Body of pancreas (tissue), 4 donors: Measurements from ENCODE around the gene GRIK1. TPM values are rescaled to one million over a fixed set of nuclear protein-coding genes. Genes with fewer than 3 reads are reported as not detected.

Experiments used
- ATAC-seq: fragments of 150-250 bp; one replicate; pipeline ENCODE4 v1.9.1; 2016
- DNase-seq, 4 donors: peaks; one replicate each; pipeline ENCODE4 v3.0.0-alpha.2; 2019
- H3K27ac ChIP-seq, 4 donors: fragments of 200-600 bp; sonication (generic); 1 replicate in 3 of 4; 2 replicates in 1 of 4; pipeline versions ENCODE4 v1.5.1 to v1.6.1; 2016 to 2019; ENCODE audit warnings: mild to moderate bottlenecking in 1 of 4, mixed read lengths in 1 of 4, moderate library complexity in 1 of 4
- H3K27me3 ChIP-seq, 2 donors: fragments of 200-600 bp; sonication (generic); one replicate each; pipeline ENCODE4 v1.6.0; 2016; ENCODE audit warnings: mild to moderate bottlenecking in 1 of 2
- H3K36me3 ChIP-seq, 2 donors: fragments of 200-600 bp; sonication (generic); replicated peaks in 1 of 2; 2 replicates each; pipeline ENCODE4 v1.5.1; 2016; ENCODE audit warnings: low read depth in 2 of 2; ENCODE audit not compliant: insufficient read depth in 1 of 2
- H3K4me1 ChIP-seq: fragments of 200-600 bp; sonication (generic); one replicate; pipeline ENCODE4 v1.6.0; 2016
- H3K4me3 ChIP-seq, 2 donors: fragments of 200-600 bp; sonication (generic); 1 replicate in 1 of 2; 2 replicates in 1 of 2; pipeline ENCODE4 v1.5.1; 2016 to 2019
- H3K9me3 ChIP-seq, 3 donors: fragments of 200-600 bp; sonication (generic); 1 replicate in 2 of 3; 2 replicates in 1 of 3; pipeline ENCODE4 v1.5.1; 2016
- POLR2A ChIP-seq, 3 donors: fragments of 450-650 bp; IDR thresholded peaks; one replicate each; pipeline ENCODE4 v1.6.1; 2016; ENCODE audit warnings: antibody characterized with exemption in 3 of 3, mild to moderate bottlenecking in 2 of 3
- WGBS, 2 donors: methylation state at CpG; one replicate each; pipeline ENCODE4 v1.1.5; 2017; 5-methylcytosine and 5-hydroxymethylcytosine counted together
- intact Hi-C: fragments of 100-400 bp; cut with DNase I; formaldehyde crosslinking; loops from one replicate; pipeline ENCODE4 v1.15.1; 2023
- total RNA-seq, 2 donors: library from RNA; depleted of rRNA; stranded (reverse); fragments of >200 nt; gene quantifications; one replicate each; pipeline ENCODE4 v1.1.0, GENCODE V29; 2016
- TF ChIP-seq, protein P1 (sequence below), 7 experiments: fragments of 450-650 bp in 4 of 7; fragments of 200-600 bp in 3 of 7; sonication (generic) in 3 of 7; IDR thresholded peaks; one replicate each; pipeline ENCODE4 v1.5.1; 2016 to 2019; ENCODE audit warnings: antibody characterized with exemption in 7 of 7

The GRIK1 gene
- total RNA-seq, 2 donors from 2014 or later, result 0.66 TPM; not detected in 1

DNA sequence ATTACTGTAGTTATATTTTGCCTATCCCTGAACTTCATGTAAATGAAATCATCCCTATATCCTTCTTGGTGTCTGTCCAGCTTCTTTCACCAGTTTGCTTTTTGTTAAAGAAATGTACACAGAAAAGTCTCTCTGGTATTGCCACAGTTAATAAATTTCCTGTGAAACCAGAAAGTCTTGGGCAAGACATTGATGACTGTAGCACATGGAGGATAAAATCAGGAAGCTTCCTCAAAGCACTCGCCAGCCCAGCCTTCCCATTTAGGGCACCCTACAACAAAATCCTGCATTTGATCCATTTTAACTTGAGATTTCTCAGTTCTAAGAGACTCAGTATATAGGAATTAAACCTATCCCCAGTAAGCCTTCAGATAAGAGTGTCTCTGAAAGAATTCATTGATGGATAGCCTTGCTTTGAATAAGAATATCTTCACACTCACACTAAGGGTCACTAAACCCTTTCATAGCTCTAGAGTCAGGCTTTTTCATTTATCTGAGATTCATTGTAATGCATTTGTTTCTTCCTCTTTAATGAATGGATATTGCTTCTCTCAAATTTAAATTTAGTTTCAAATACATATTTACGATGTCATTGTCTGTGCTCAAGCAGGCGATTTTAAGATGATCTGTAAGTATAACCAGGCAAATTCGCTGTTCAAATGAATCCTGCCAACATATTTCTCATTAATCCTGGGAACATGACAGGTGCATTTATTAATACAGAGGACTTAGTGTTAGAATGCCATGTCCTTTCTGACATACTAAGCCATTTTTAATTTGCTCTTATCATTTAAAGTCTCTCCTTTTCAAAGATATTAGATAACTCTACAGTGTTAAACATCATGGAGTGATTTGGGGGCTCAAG is 153.1 kb downstream of the GRIK1 start:
- peak overlapping the region in 3 of 4 donors; percentile 5 to 30 (median 27) for H3K27ac ChIP-seq
- H3K27me3 ChIP-seq, result no peaks in the 10 kb centered on the region
- H3K9me3 ChIP-seq, result no peaks in the 10 kb centered on the region
- DNase-seq (no peak), ATAC-seq (peak; percentile 66)
- H3K4me1 ChIP-seq, result peaks cover 42% of the 10 kb centered on the region
- no peaks in the 10 kb centered on the region for H3K36me3 ChIP-seq
- intact Hi-C loops, result no loop called here
- TF ChIP-seq, protein P1, sequence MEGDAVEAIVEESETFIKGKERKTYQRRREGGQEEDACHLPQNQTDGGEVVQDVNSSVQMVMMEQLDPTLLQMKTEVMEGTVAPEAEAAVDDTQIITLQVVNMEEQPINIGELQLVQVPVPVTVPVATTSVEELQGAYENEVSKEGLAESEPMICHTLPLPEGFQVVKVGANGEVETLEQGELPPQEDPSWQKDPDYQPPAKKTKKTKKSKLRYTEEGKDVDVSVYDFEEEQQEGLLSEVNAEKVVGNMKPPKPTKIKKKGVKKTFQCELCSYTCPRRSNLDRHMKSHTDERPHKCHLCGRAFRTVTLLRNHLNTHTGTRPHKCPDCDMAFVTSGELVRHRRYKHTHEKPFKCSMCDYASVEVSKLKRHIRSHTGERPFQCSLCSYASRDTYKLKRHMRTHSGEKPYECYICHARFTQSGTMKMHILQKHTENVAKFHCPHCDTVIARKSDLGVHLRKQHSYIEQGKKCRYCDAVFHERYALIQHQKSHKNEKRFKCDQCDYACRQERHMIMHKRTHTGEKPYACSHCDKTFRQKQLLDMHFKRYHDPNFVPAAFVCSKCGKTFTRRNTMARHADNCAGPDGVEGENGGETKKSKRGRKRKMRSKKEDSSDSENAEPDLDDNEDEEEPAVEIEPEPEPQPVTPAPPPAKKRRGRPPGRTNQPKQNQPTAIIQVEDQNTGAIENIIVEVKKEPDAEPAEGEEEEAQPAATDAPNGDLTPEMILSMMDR (IDR thresholded peaks at IDR 0.05), result no peak
- no peak for TF ChIP-seq POLR2A (IDR thresholded peaks at IDR 0.05)
- H3K4me3 ChIP-seq, result no peak overlapping the region
- WGBS, 2 donors, result 19% methylated on average over 4 of the region's 4 CpGs

DNA sequence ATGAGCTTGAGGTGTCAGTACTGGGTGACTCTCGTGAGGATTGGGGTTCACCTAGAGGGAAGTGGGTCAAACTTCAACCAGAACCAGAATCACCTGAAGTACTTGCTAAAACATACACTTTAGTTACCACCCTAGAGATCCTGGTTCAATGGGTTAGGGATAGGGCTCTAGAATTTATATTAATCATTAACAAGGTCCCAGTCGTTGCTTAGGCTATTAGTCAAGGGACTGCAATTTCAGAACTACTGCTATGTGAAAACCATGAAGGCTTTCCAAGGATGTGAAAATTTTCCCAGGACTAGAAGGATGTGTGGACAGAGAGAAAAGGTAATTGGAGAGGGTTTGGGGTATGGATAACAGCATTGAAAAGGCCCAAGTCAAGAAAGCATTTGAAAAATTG is 162.6 kb downstream of the GRIK1 start:
- ATAC-seq (no peak), DNase-seq (no peak)
- Histone ChIP-seq H3K4me1 (no peaks in the 10 kb centered on the region), H3K4me3 (no peak overlapping the region), H3K9me3 (no peaks in the 10 kb centered on the region), H3K27ac (no peak overlapping the region), H3K36me3 (no peaks in the 10 kb centered on the region), H3K27me3 (no peaks in the 10 kb centered on the region)
- intact Hi-C loops, result no loop called here
- 53 to 60% methylated on average over 2 of the region's 2 CpGs for WGBS, 2 donors
- TF ChIP-seq, protein P1 (IDR thresholded peaks at IDR 0.05), result no peak
- no peak for TF ChIP-seq POLR2A (IDR thresholded peaks at IDR 0.05)

DNA sequence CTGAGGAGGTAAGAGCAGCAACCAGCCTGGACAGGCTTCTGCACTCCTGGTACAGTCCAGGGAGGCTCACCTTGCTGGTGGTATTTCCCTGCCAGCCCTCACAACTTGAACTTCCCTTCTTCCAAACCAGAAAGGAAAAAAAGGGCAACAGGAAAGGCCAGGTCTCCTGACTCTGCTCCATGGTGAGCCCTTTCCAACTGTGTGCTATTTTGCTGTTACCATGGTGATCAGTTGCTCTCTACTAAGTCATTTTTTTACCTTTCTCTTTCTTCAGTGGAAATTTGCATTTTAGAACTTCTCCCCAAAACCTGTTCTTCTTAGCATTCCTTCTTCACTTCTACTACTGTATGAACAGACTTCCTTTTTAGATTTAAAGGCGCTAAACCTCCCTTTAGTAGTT is 164.3 kb downstream of the GRIK1 start:
- ATAC-seq (no peak), DNase-seq (no peak)
- Histone ChIP-seq H3K4me1 (no peaks in the 10 kb centered on the region), H3K36me3 (no peaks in the 10 kb centered on the region), H3K4me3 (no peak overlapping the region), H3K27ac (no peak overlapping the region), H3K9me3 (no peaks in the 10 kb centered on the region), H3K27me3 (no peaks in the 10 kb centered on the region)
- WGBS, 2 donors, result 93 to 100% methylated on average over 1 of the region's 1 CpG
- no peak for TF ChIP-seq POLR2A (IDR thresholded peaks at IDR 0.05)
- intact Hi-C loops, result no loop called here

DNA sequence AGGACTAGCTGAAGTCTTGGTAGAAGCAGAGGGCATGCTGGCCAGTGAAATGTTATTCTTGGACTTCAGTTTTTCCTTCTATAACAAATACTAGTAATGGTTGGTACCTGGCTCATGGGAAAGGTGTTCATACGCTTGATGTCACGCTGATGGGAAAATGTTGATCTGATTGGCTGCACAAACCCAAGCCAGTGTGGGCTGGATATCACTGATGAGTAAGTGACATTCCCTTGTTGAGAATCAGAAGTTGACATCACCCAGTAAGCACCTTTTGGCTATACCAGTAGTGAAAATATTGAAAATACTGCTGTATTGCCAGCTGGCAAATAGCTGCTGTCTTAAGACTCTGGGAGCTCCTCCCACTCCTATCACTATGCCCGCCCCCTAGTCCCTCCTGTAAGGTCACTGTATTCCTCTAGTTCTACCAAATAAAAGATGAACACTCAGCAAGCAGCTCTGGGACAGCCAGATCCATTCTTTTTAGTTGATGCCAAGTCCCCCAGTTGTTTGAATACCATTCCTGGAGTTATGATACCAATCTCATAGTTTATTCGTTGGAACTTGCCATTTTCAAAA is 168.2 kb downstream of the GRIK1 start:
- H3K9me3 ChIP-seq, result no peaks in the 10 kb centered on the region
- no peaks in the 10 kb centered on the region for H3K27me3 ChIP-seq
- no peak overlapping the region for H3K4me3 ChIP-seq
- intact Hi-C loops, result no loop called here
- no peaks in the 10 kb centered on the region for H3K36me3 ChIP-seq
- no peak for ATAC-seq
- no peak overlapping the region for H3K27ac ChIP-seq
- TF ChIP-seq, protein P1 (IDR thresholded peaks at IDR 0.05), result no peak
- no peak for TF ChIP-seq POLR2A (IDR thresholded peaks at IDR 0.05)
- WGBS, 2 donors, result 84 to 94% methylated on average over 4 of the region's 4 CpGs
- DNase-seq, result no peak
- no peaks in the 10 kb centered on the region for H3K4me1 ChIP-seq

DNA sequence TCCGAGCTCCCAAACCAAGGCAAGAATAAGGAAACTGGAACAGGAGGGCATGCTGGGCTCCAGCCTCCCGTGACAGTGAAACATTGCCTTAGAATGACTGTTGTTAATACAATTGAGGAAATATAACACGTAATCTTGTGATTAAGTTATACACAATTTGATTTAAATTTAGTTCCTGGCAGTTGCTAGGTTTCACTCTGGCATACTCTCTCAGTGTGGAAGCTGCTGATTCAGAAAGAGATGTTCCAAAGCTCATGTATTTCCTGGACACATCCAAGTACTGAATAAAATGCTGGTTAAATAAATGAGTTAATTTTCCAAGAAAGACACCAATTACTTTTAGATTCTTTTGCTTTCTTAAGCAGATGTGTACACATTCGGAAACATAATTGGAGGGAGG is 176.1 kb downstream of the GRIK1 start:
- ATAC-seq, result no peak
- Histone ChIP-seq H3K4me3 (no peak overlapping the region), H3K36me3 (no peaks in the 10 kb centered on the region)

More for the DNA sequence above, 176.1 kb downstream of the GRIK1 start:
- DNase-seq, result no peak
- H3K9me3 ChIP-seq, result no peaks in the 10 kb centered on the region
- no peaks in the 10 kb centered on the region for H3K4me1 ChIP-seq
- no peaks in the 10 kb centered on the region for H3K27me3 ChIP-seq
- WGBS, 2 donors, result 78 to 81% methylated on average over 4 of the region's 4 CpGs
- H3K27ac ChIP-seq, result no peak overlapping the region
- intact Hi-C loops, result no loop called here
- TF ChIP-seq, protein P1 (IDR thresholded peaks at IDR 0.05), result no peak
- no peak for TF ChIP-seq POLR2A (IDR thresholded peaks at IDR 0.05)
